ENCODE measurements around the gene FAM153A. TPM values are rescaled to one million over a fixed set of nuclear protein-coding genes. Genes with fewer than 3 reads are reported as not detected.

Gene FAM153A
- polyA plus RNA-seq, 3 donors = 0.20 to 1.2 (median 0.42) TPM

Other genes starting within 250 kb of the FAM153A start
- 100 to 1,000 TPM in 1 of 3 donors, 10 to 100 TPM in 2; 69.6 to 126 (median 85.4) TPM for gene FAM193B, start 228.3 kb downstream of the FAM153A start, polyA plus RNA-seq (ENCODE audit: insufficient read length in 3 of 3)
- gene TMED9, start 190.7 kb downstream of the FAM153A start, polyA plus RNA-seq (ENCODE audit: insufficient read length in 3 of 3) = 100 to 1,000 TPM; 148 to 180 (median 154) TPM
- gene B4GALT7, start 182.8 kb downstream of the FAM153A start, polyA plus RNA-seq (ENCODE audit: insufficient read length in 3 of 3) = 10 to 100 TPM; 19.6 to 29.5 (median 27.9) TPM
- under 1 TPM in 2 of 3 donors, not detected in 1; 0.07 to 0.12 TPM for gene PROP1, start 213.3 kb upstream of the FAM153A start, polyA plus RNA-seq (ENCODE audit: insufficient read length in 3 of 3)